PC-9 (cell line): ENCODE results near the gene TVP23A. TPM values are rescaled to one million over a fixed set of nuclear protein-coding genes. Genes with fewer than 3 reads are reported as not detected.
"Not testable (repeated sequence)": the region's sequence is repeated elsewhere in the genome, so short reads cannot be mapped to it uniquely, and the experiment has no call there.

ENCODE experiments used
- BruUV-seq: library from RNA; stranded (reverse); fragments of 400-500 nt; replicated peaks from 2 replicates; lab custom pipeline; 2021; lab: Mats Ljungman, UMichigan
- CTCF ChIA-PET: fragments of 300-600 bp; sonication (Branson Sonifier 250); formaldehyde crosslinking; loops from one replicate; lab custom pipeline; 2022; ENCODE audit warnings: antibody characterized with exemption; lab: Charles Lee
- POLR2A ChIA-PET: fragments of 300-600 bp; sonication (Branson Sonifier 250); formaldehyde crosslinking; loops from one replicate; lab custom pipeline; 2022; ENCODE audit warnings: antibody characterized with exemption; ENCODE audit not compliant: unreplicated experiment; lab: Charles Lee
- DNase-seq, 2 experiments: peaks; one replicate each; pipeline versions ENCODE4 v3.0.0 to v3.0.0-alpha.2; 2015 to 2022; ENCODE audit warnings: mixed read lengths in 1 of 2
- H2AFZ ChIP-seq: fragments of 200-600 bp; sonication (generic); 2 replicates; pipeline ENCODE4 v1.8.1; 2017; ENCODE audit warnings: antibody characterized with exemption
- H3F3A ChIP-seq: fragments of 200-600 bp; sonication (generic); 2 replicates; pipeline ENCODE4 v1.8.1; 2017; ENCODE audit warnings: antibody characterized with exemption, mild to moderate bottlenecking, low read depth; ENCODE audit not compliant: insufficient read depth
- H3K27ac ChIP-seq: fragments of 200-600 bp; sonication (generic); 2 replicates; pipeline ENCODE4 v1.6.1; 2016; ENCODE audit warnings: mixed run types
- H3K27me3 ChIP-seq: fragments of 200-600 bp; sonication (generic); 2 replicates; pipeline ENCODE4 v1.6.1; 2016; ENCODE audit warnings: low read depth, mixed run types; ENCODE audit not compliant: insufficient read depth
- H3K36me3 ChIP-seq: fragments of 200-600 bp; sonication (generic); 2 replicates; pipeline ENCODE4 v1.6.1; 2016; ENCODE audit warnings: low read depth, mixed run types
- H3K4me1 ChIP-seq: fragments of 200-600 bp; sonication (generic); replicated peaks from 2 replicates; pipeline ENCODE4 v1.6.1; 2016; ENCODE audit warnings: mixed run types; ENCODE audit not compliant: insufficient read depth
- H3K4me2 ChIP-seq: fragments of 200-600 bp; sonication (generic); 2 replicates; pipeline ENCODE4 v1.6.1; 2017; ENCODE audit warnings: mixed run types
- H3K4me3 ChIP-seq: fragments of 200-600 bp; sonication (generic); 2 replicates; pipeline ENCODE4 v1.6.1; 2016; ENCODE audit warnings: mixed run types
- H3K79me2 ChIP-seq: fragments of 200-600 bp; sonication (generic); 2 replicates; pipeline ENCODE4 v1.6.1; 2017; ENCODE audit warnings: low read depth, mixed run types
- H3K9me2 ChIP-seq: fragments of 200-600 bp; sonication (generic); 2 replicates; pipeline ENCODE4 v1.8.1; 2017; ENCODE audit warnings: mild to moderate bottlenecking; ENCODE audit not compliant: insufficient read depth
- H3K9me3 ChIP-seq: fragments of 200-600 bp; sonication (generic); 2 replicates; pipeline ENCODE4 v1.8.1; 2016; ENCODE audit warnings: low read depth; ENCODE audit not compliant: insufficient read depth
- H4K20me1 ChIP-seq: fragments of 200-600 bp; sonication (generic); 2 replicates; pipeline ENCODE4 v1.8.1; 2017; ENCODE audit not compliant: insufficient read depth
- EZH2 ChIP-seq: fragments of 200-600 bp; sonication (generic); IDR thresholded peaks from 2 replicates; pipeline ENCODE4 v1.8.0; 2017; ENCODE audit warnings: antibody characterized with exemption, low read depth
- intact Hi-C: fragments of 100-400 bp; cut with micrococcal nuclease; formaldehyde crosslinking; loops from one replicate; pipeline ENCODE4 v1.10.0; 2022; ENCODE audit not compliant: unreplicated experiment
- total RNA-seq: library from RNA; stranded (reverse); gene quantifications from 2 replicates; pipeline ENCODE4 v1.2.3, GENCODE V29; 2021
- TF ChIP-seq, protein P1 (sequence below): fragments of 200-600 bp; sonication (generic); conservative IDR thresholded peaks from 2 replicates; pipeline ENCODE4 v1.6.1; 2017; ENCODE audit warnings: mixed run types, antibody characterized with exemption, mild to moderate bottlenecking, moderate library complexity

TVP23A gene
- total RNA-seq, 1 experiment from 2014 or later = not detected

DNA sequence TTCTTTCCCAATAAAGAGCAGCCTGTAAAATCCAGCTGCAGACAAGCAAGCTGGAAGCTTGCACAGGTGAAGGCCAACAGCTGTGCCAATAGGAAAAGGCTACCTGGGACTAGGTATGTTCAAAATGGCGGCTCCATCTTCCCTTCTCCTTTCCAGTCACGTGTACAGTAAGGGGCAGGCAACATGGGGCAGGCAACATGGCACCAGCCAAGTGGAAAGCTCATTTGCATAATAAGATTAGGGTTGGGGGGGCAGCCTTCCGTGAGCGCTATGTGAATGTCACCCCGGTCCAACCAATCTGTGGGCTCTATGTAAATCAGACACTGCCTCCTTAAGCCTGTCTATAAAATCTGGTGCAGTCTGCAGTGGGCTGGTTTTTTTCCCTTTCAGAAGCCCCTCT, 31.3 kb downstream of the TVP23A start:
- TF ChIP-seq, protein P1, sequence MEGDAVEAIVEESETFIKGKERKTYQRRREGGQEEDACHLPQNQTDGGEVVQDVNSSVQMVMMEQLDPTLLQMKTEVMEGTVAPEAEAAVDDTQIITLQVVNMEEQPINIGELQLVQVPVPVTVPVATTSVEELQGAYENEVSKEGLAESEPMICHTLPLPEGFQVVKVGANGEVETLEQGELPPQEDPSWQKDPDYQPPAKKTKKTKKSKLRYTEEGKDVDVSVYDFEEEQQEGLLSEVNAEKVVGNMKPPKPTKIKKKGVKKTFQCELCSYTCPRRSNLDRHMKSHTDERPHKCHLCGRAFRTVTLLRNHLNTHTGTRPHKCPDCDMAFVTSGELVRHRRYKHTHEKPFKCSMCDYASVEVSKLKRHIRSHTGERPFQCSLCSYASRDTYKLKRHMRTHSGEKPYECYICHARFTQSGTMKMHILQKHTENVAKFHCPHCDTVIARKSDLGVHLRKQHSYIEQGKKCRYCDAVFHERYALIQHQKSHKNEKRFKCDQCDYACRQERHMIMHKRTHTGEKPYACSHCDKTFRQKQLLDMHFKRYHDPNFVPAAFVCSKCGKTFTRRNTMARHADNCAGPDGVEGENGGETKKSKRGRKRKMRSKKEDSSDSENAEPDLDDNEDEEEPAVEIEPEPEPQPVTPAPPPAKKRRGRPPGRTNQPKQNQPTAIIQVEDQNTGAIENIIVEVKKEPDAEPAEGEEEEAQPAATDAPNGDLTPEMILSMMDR = no peak
- no peak for TF ChIP-seq EZH2
- H3K27ac ChIP-seq = no peak overlapping the region
- H3F3A ChIP-seq = no peaks in the 10 kb centered on the region
- H3K27me3 ChIP-seq = peaks cover 4% of the 10 kb centered on the region; the same call in 1 of the 2 replicates
- no peak overlapping the region for H2AFZ ChIP-seq
- BruUV-seq = no TSS peak
- no peaks in the 10 kb centered on the region for H3K4me1 ChIP-seq
- ChIA-PET CTCF (no interaction called here), POLR2A (no interaction called here)
- no peaks in the 10 kb centered on the region for H3K9me3 ChIP-seq
- H3K4me3 ChIP-seq = no peak overlapping the region
- intact Hi-C loops = no loop called here
- no peaks in the 10 kb centered on the region for H3K36me3 ChIP-seq
- no peaks in the 10 kb centered on the region for H3K79me2 ChIP-seq
- H3K4me2 ChIP-seq = no peak overlapping the region
- no peak for DNase-seq
- H3K9me2 ChIP-seq = no peaks in the 10 kb centered on the region
- no peaks in the 10 kb centered on the region for H4K20me1 ChIP-seq

DNA sequence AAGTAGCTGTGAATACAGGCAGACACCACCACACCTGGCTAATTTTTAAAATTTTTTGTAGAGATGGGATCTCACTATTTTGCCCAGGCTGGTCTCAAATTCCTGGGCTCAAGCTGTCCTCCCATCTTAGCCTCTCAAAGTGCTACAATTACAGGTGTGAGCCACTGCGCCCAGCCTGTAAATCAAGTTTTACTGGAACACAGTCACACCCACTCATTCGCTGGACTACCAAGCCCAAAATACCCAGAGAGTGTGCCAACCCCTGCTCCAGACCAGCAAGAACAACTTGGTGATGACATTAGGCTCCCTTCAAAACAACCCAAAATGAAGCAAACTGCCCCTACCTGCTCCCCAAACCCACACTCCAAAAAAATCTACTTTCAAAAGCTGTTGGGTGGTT, 36.0 kb downstream of the TVP23A start:
- Histone ChIP-seq H3K9me3 (no peaks in the 10 kb centered on the region), H3K27me3 (0 out of 2 replicates have a peak, but pooled peaks cover under 1% of the 10 kb centered on the region), H3K4me1 (no peaks in the 10 kb centered on the region), H3K27ac (no peak overlapping the region), H3F3A (no peaks in the 10 kb centered on the region), H3K9me2 (no peaks in the 10 kb centered on the region), H3K79me2 (no peaks in the 10 kb centered on the region), H3K4me3 (no peak overlapping the region), H3K4me2 (no peak overlapping the region), H2AFZ (no peak overlapping the region), H3K36me3 (no peaks in the 10 kb centered on the region), H4K20me1 (no peaks in the 10 kb centered on the region)
- CTCF ChIA-PET = no interaction called here
- BruUV-seq = no TSS peak
- POLR2A ChIA-PET = no interaction called here
- intact Hi-C loops = no loop called here
- TF ChIP-seq, protein P1 = no peak
- no peak for TF ChIP-seq EZH2
- peak; percentile 15 to 41 for DNase-seq

DNA sequence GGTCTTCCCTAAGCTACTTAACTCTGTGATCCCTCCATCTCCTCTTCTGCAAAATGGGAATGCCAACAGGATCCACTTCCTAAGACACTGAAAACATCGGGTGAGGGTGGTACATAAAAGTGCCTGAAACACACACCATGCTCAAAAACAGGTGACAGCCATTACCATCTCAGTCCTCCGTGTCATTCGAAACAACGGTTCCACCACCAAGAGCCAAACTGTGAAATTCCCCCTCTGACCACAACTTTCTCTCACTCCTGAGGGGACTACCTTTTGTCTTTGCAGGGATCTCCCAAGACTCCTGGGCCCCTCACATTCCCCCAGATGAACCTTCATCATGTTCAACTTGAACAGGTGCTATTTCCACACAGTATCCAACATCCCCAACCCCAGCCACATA, 38.0 kb downstream of the TVP23A start:
- no peaks in the 10 kb centered on the region for H3K9me2 ChIP-seq
- H3K9me3 ChIP-seq = no peaks in the 10 kb centered on the region
- no TSS peak for BruUV-seq
- no peaks in the 10 kb centered on the region for H3F3A ChIP-seq
- H4K20me1 ChIP-seq = no peaks in the 10 kb centered on the region
- H3K27ac ChIP-seq = no peak overlapping the region
- H2AFZ ChIP-seq = no peak overlapping the region
- CTCF ChIA-PET = no interaction called here
- no peaks in the 10 kb centered on the region for H3K4me1 ChIP-seq
- H3K79me2 ChIP-seq = no peaks in the 10 kb centered on the region
- POLR2A ChIA-PET = no interaction called here
- H3K4me3 ChIP-seq = no peak overlapping the region
- H3K4me2 ChIP-seq = no peak overlapping the region
- DNase-seq = no peak
- H3K27me3 ChIP-seq = no peaks in the 10 kb centered on the region
- intact Hi-C loops = no loop called here
- H3K36me3 ChIP-seq = no peaks in the 10 kb centered on the region
- TF ChIP-seq EZH2 = no peak
- TF ChIP-seq, protein P1 = no peak

DNA sequence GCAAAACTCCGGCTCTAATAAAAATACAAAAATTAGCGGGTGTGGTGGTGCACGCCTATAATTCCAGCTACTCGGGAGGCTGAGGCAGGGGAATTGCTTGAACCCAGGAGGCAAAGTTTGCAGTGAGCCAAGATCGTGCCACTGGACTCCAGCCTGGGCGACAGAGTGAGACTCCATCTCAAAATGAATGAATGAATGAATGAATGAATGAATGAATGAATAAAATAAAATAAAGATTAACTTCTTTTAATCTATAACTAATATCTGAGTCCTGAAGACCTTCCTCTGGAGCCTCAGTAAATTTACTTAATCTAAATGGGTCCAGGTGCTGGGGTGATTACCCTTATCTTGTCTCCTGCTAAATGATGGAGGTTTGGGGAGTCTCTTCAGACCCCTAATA, 38.7 kb downstream of the TVP23A start:
- POLR2A ChIA-PET = not testable (repeated sequence)

More for the DNA sequence above, 38.7 kb downstream of the TVP23A start:
- CTCF ChIA-PET, DNase-seq, H4K20me1 ChIP-seq, H3K27me3 ChIP-seq, H3K36me3 ChIP-seq, H3K4me2 ChIP-seq, H3K9me3 ChIP-seq, H3K9me2 ChIP-seq, intact Hi-C loops, H2AFZ ChIP-seq, H3F3A ChIP-seq, H3K79me2 ChIP-seq, BruUV-seq, H3K27ac ChIP-seq, H3K4me1 ChIP-seq, H3K4me3 ChIP-seq: not testable (repeated sequence)
